ENCODE results near the gene MRPL2. TPM values are rescaled to one million over a fixed set of nuclear protein-coding genes. Genes with fewer than 3 reads are reported as not detected.

The MRPL2 gene
- total RNA-seq, 4 donors from 2014 or later: 25.2 to 43.6 (median 28.1) TPM

DNA sequence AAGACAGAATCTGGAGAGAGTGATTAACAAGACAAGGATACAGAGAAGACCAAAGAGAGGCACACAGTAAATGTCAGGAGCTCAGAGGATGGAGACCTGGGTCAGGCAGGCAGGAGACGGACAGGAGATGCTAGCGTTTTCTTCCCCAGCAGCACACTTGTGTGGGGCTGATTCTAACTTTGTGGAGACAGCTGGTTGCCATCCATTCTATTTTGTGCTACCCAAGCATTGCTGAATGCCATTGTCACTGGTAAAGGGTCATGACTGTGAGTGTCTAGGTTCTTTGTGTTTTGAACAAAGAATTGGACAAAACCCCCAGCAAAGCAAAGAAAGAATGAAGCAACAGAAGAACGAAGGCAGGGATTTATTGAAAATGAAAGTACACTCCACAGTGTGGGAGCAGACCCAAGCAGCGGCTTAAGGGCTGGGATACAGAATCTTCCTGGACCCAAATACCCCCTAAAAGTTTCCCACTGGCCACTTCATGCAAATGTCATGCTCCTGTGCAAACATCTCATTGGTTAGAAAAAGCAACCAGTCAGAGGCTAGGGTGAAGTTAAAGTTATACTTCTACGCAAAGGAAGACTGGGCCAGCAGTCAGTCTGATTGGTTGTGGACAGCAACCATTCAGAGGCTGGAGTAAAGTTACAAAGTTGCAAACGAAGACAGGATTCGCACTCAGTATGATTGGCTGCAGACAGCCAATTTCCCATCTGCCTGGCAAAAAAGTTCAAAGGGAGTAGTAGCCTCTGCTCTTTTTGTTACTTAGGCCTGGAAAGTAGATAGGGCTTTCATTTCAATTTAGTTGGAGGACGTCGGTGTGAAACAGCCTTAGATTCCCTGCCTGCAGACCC, 34.4 kb upstream of the MRPL2 start:
- Histone ChIP-seq H3K27ac (replicated peaks in 1 of 4) (peak overlapping the region; percentile 66 to 74 (median 68)), H3K4me1 (peaks cover 8 to 25% (median 16%) of the 10 kb centered on the region in 4 donors), H3K36me3 (no peaks in the 10 kb centered on the region), H3K9me3 (no peaks in the 10 kb centered on the region), H3K27me3 (no peaks in the 10 kb centered on the region), H3K4me3 (peak overlapping the region; percentile 39 to 56 (median 48))
- TF ChIP-seq, protein P1, sequence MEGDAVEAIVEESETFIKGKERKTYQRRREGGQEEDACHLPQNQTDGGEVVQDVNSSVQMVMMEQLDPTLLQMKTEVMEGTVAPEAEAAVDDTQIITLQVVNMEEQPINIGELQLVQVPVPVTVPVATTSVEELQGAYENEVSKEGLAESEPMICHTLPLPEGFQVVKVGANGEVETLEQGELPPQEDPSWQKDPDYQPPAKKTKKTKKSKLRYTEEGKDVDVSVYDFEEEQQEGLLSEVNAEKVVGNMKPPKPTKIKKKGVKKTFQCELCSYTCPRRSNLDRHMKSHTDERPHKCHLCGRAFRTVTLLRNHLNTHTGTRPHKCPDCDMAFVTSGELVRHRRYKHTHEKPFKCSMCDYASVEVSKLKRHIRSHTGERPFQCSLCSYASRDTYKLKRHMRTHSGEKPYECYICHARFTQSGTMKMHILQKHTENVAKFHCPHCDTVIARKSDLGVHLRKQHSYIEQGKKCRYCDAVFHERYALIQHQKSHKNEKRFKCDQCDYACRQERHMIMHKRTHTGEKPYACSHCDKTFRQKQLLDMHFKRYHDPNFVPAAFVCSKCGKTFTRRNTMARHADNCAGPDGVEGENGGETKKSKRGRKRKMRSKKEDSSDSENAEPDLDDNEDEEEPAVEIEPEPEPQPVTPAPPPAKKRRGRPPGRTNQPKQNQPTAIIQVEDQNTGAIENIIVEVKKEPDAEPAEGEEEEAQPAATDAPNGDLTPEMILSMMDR (IDR thresholded peaks at IDR 0.05): no peak
- peak; percentile 36 to 54 for TF ChIP-seq POLR2AphosphoS5 (IDR thresholded peaks at IDR 0.05)
- no peak for TF ChIP-seq EP300 (IDR thresholded peaks at IDR 0.05)
- no peak for TF ChIP-seq POLR2A (IDR thresholded peaks at IDR 0.05; ENCODE audit: low read depth)
- intact Hi-C loops (cut with DNase I): no loop called here
- 45% methylated on average over 9 of the region's 9 CpGs for WGBS
- no peak for DNase-seq (ENCODE audit: extremely low spot score)

DNA sequence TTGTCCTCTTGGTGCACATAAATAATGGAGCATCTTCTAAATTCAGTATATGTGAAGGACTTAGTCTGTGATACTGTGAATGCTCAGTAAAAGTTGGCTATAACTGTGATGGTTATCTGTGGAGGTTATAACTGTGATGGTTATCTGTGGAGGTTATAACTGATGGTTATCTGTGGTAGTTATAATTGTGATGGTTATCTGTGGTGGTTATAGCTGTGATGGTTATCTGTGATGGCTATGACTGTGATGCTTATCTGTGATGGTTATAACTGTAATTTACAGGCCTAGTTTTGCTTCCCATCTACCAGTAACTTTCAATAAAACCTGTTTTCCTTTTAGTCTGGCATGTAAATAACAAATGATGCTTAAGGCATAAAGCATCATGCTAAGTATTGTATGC, 33.4 kb upstream of the MRPL2 start:
- DNase-seq (ENCODE audit: extremely low spot score): no peak
- peaks cover 8 to 25% (median 16%) of the 10 kb centered on the region in 4 donors for H3K4me1 ChIP-seq
- H3K27me3 ChIP-seq: no peaks in the 10 kb centered on the region
- H3K36me3 ChIP-seq: no peaks in the 10 kb centered on the region
- H3K9me3 ChIP-seq: no peaks in the 10 kb centered on the region
- intact Hi-C loops (cut with DNase I): no loop called here
- H3K27ac ChIP-seq (replicated peaks in 1 of 4): peak overlapping the region in 1 of 4 donors; percentile 74
- no peak for TF ChIP-seq POLR2AphosphoS5 (IDR thresholded peaks at IDR 0.05)
- no peak for TF ChIP-seq EP300 (IDR thresholded peaks at IDR 0.05)
- TF ChIP-seq, protein P1 (IDR thresholded peaks at IDR 0.05): no peak
- TF ChIP-seq POLR2A (IDR thresholded peaks at IDR 0.05; ENCODE audit: low read depth): no peak
- no peak overlapping the region for H3K4me3 ChIP-seq

DNA sequence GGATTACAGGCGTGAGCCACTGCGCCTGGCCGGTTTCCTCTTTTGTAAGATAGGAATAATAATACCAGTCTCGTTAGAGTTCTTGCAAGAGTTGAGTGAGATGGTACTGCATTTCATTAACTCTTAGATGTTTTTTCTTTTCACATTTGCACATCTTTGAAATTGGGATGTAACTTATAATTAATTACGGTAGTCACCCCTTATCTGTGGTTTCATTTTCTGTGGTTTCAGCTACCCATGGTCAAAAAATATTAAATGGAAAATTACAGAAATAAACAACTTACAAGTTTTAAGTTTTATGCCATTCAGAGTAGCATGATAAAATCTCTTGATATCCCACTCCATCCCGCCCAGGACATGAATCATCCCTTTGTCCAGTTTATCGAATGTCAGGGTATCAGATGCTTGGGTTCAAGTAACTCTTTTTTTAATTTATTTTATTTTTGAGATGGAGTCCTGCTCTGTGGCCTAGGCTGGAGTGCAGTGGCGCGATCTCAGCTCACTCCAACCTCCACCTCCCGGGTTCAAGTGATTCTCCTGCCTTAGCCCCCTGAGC, 32.3 kb upstream of the MRPL2 start:
- TF ChIP-seq EP300 (IDR thresholded peaks at IDR 0.05): no peak
- TF ChIP-seq POLR2A (IDR thresholded peaks at IDR 0.05; ENCODE audit: low read depth): no peak
- TF ChIP-seq, protein P1 (IDR thresholded peaks at IDR 0.05): no peak
- TF ChIP-seq POLR2AphosphoS5 (IDR thresholded peaks at IDR 0.05): no peak
- WGBS: 88% methylated on average over 10 of the region's 10 CpGs
- Histone ChIP-seq H3K27me3 (no peaks in the 10 kb centered on the region), H3K27ac (replicated peaks in 1 of 4) (no peak overlapping the region), H3K9me3 (no peaks in the 10 kb centered on the region), H3K4me1 (peaks cover 1 to 17% (median 13%) of the 10 kb centered on the region in 4 donors), H3K4me3 (no peak overlapping the region), H3K36me3 (no peaks in the 10 kb centered on the region)
- intact Hi-C loops (cut with DNase I): no loop called here
- DNase-seq (ENCODE audit: extremely low spot score): no peak

DNA sequence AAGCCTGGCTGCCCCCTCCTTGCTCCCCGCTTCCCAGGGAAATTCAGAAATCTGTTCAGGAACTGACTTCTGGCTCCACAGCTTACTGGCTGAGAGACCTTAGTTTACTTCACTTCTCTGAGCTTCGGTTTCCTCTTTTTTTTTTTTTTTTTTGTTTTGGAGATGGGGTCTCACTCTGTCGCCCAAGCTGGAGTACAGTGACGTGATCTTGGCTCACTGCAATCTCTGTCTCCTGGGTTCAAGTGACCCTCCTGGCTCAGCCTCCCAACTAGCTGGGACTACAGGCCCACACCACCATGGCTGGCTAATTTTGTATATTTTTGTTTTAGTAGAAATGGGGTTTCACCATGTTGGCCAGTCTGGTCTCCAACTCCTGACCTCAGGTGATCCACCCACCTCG, 31.8 kb upstream of the MRPL2 start:
- intact Hi-C loops (cut with DNase I): no loop called here
- H3K9me3 ChIP-seq: no peaks in the 10 kb centered on the region
- peaks cover 0 to 14% (median 11%) of the 10 kb centered on the region in 4 donors for H3K4me1 ChIP-seq
- no peaks in the 10 kb centered on the region for H3K36me3 ChIP-seq
- no peaks in the 10 kb centered on the region for H3K27me3 ChIP-seq
- H3K4me3 ChIP-seq: no peak overlapping the region
- WGBS: 81% methylated on average over 5 of the region's 5 CpGs
- TF ChIP-seq EP300 (IDR thresholded peaks at IDR 0.05) (no peak), POLR2AphosphoS5 (IDR thresholded peaks at IDR 0.05) (no peak), POLR2A (IDR thresholded peaks at IDR 0.05; ENCODE audit: low read depth) (no peak)
- TF ChIP-seq, protein P1 (IDR thresholded peaks at IDR 0.05): no peak
- no peak overlapping the region for H3K27ac ChIP-seq (replicated peaks in 1 of 4)
- DNase-seq (ENCODE audit: extremely low spot score): no peak

Data from esophagus muscularis mucosa (tissue), 4 donors.